Vagina (tissue), 2 donors: ENCODE measurements around the gene ISLR. TPM values are rescaled to one million over a fixed set of nuclear protein-coding genes. Genes with fewer than 3 reads are reported as not detected.

Experiments
- DNase-seq, 2 donors: peaks; one replicate each; pipeline ENCODE4 v3.0.0-alpha.2; 2017; ENCODE audit errors: extremely low spot score in 2 of 2
- H3K27ac ChIP-seq: fragments of 200-600 bp; sonication (generic); one replicate; pipeline ENCODE4 v1.5.1; 2019
- H3K27me3 ChIP-seq: fragments of 200-600 bp; sonication (generic); one replicate; pipeline ENCODE4 v1.5.1; 2019
- H3K36me3 ChIP-seq, 2 donors: fragments of 200-600 bp; sonication (generic); one replicate each; pipeline ENCODE4 v1.5.1; 2017 to 2019
- H3K4me1 ChIP-seq: fragments of 200-600 bp; sonication (generic); one replicate; pipeline ENCODE4 v1.5.1; 2019
- H3K4me3 ChIP-seq, 2 donors: fragments of 200-600 bp; sonication (generic); 1 replicate in 1 of 2; 2 replicates in 1 of 2; pipeline ENCODE4 v1.5.1; 2016 to 2019
- H3K9me3 ChIP-seq: fragments of 200-600 bp; sonication (generic); one replicate; pipeline ENCODE4 v1.5.1; 2019
- CTCF ChIP-seq, 3 experiments: fragments of 450-650 bp in 2 of 3; fragments of 200-600 bp in 1 of 3; sonication (generic) in 1 of 3; IDR thresholded peaks; one replicate each; pipeline ENCODE4 v1.5.1; 2017 to 2019; ENCODE audit warnings: antibody characterized with exemption in 3 of 3, mild to moderate bottlenecking in 2 of 3, moderate library complexity in 2 of 3
- POLR2A ChIP-seq, 2 donors: fragments of 450-650 bp; IDR thresholded peaks; one replicate each; pipeline ENCODE4 v1.6.1; 2017; ENCODE audit warnings: antibody characterized with exemption in 2 of 2, mild to moderate bottlenecking in 2 of 2, moderate library complexity in 2 of 2
- POLR2AphosphoS5 ChIP-seq, 2 donors: sonication (generic); formaldehyde crosslinking; IDR thresholded peaks; one replicate each; pipeline ENCODE4 v1.9.0; 2017; ENCODE audit warnings: antibody characterized with exemption in 2 of 2, mild to moderate bottlenecking in 2 of 2, low read depth in 1 of 2; ENCODE audit not compliant: insufficient read depth in 1 of 2
- intact Hi-C: fragments of 100-400 bp; cut with DNase I; formaldehyde crosslinking; loops from one replicate; pipeline ENCODE4 v1.15.1; 2023
- small RNA-seq: library from RNA; depleted of rRNA; stranded (forward); fragments of <200 nt; gene quantifications from one replicate; pipeline ENCODE3, GENCODE V24; 2016
- total RNA-seq: library from RNA; depleted of rRNA; stranded (reverse); fragments of >200 nt; gene quantifications from one replicate; pipeline ENCODE4 v1.2.3, GENCODE V29; 2016

The ISLR gene
- total RNA-seq, 1 donor from 2014 or later, result 208 TPM

DNA sequence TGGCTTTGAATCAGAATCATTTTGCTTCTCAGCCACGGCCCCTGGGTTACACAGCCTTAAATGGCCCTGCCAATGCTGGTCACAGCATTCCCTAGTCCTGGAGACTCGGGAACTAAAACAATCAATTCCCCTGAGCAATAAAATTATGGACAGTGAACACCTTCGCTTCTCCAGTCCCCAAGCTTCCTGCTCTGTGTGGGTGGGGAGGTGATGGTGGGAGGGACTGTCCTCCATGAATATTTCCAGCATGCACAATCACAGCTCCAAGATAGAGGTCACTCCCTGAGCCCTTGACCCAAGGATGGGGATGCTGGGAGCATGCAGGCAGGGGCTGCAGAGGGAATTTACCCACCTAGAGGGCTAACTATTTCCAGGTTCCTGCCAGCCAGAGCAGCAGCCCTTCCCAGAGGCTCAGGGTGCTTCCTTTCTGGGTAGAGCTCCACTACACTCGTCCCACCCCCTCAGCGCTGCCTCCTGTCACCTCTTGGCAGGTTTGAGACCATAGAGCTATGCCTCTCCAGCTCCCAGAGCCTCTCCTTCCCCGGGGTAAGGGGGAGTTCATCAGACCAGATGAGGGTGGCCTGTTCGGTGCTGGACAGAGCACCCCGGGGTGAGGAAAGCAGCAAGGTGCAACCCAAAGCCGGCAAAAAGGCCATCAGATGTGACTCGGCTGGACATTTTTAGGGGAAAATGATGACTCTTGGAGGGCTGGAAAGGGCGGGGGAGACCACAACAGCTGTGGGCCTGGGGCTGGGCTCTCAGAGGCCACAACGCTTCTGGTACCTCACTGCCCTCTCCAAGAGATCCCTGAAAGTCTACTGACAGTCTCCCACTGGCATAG is 48.1 kb downstream of the ISLR start:
- no peaks in the 10 kb centered on the region for H3K9me3 ChIP-seq
- H3K27ac ChIP-seq, result no peak overlapping the region
- peaks cover 7% of the 10 kb centered on the region for H3K4me1 ChIP-seq
- H3K27me3 ChIP-seq, result no peaks in the 10 kb centered on the region
- no peaks in the 10 kb centered on the region for H3K36me3 ChIP-seq
- no peak overlapping the region for H3K4me3 ChIP-seq
- DNase-seq, result no peak
- intact Hi-C loops, result no loop called here
- TF ChIP-seq POLR2AphosphoS5 (IDR thresholded peaks at IDR 0.05; ENCODE audit: insufficient read depth in 1 of 2, low read depth in 1 of 2), result no peak
- no peak for TF ChIP-seq CTCF (IDR thresholded peaks at IDR 0.05)
- TF ChIP-seq POLR2A (IDR thresholded peaks at IDR 0.05), result no peak

- Histone ChIP-seq H3K36me3 (no peaks in the 10 kb centered on the region), H3K27ac (no peak overlapping the region), H3K9me3 (no peaks in the 10 kb centered on the region), H3K27me3 (no peaks in the 10 kb centered on the region), H3K4me3 (no peak overlapping the region), H3K4me1 (peaks cover 7% of the 10 kb centered on the region)
- no peak for DNase-seq
- TF ChIP-seq POLR2AphosphoS5 (IDR thresholded peaks at IDR 0.05; ENCODE audit: insufficient read depth in 1 of 2, low read depth in 1 of 2) (no peak), POLR2A (IDR thresholded peaks at IDR 0.05) (no peak), CTCF (IDR thresholded peaks at IDR 0.05) (no peak)
- intact Hi-C loops, result no loop called here
Observed at GRCh38 chr15:74222240-74223119, 49.0 kb downstream of the ISLR start.

- DNase-seq, result no peak
- Histone ChIP-seq H3K4me3 (no peak overlapping the region), H3K9me3 (no peaks in the 10 kb centered on the region), H3K27ac (no peak overlapping the region), H3K36me3 (no peaks in the 10 kb centered on the region), H3K4me1 (peaks cover 13% of the 10 kb centered on the region), H3K27me3 (no peaks in the 10 kb centered on the region)
- TF ChIP-seq POLR2A (IDR thresholded peaks at IDR 0.05), result no peak
- TF ChIP-seq POLR2AphosphoS5 (IDR thresholded peaks at IDR 0.05; ENCODE audit: insufficient read depth in 1 of 2, low read depth in 1 of 2), result no peak
- TF ChIP-seq CTCF (IDR thresholded peaks at IDR 0.05), result no peak
- intact Hi-C loops, result no loop called here
Observed at GRCh38 chr15:74225928-74226327, 52.4 kb downstream of the ISLR start.

Small RNA genes within 50 kb of the gene (small RNA-seq; reads per million reads assigned to genes)
- not detected for gene RF00017

Other genes with a start within 250 kb of the ISLR start
- 29.0 TPM for gene LOXL1, start 247.2 kb upstream of the ISLR start, total RNA-seq
- gene STOML1, start 181.4 kb upstream of the ISLR start, total RNA-seq, result 15.0 TPM
- 107 TPM for gene PML, start 179.0 kb upstream of the ISLR start, total RNA-seq
- 0.25 TPM for gene GOLGA6A, start 91.2 kb upstream of the ISLR start, total RNA-seq
- gene ISLR2, start 43.1 kb upstream of the ISLR start, total RNA-seq, result 3.4 TPM
- 0.98 TPM for gene STRA6, start 29.1 kb downstream of the ISLR start, total RNA-seq
- gene CCDC33, start 62.6 kb downstream of the ISLR start, total RNA-seq, result not detected
- gene CYP11A1, start 193.9 kb downstream of the ISLR start, total RNA-seq, result 8.8 TPM